Astrocyte (in vitro differentiated cells and primary cell): Measurements from ENCODE around the gene PP2D1.

Experiments used
- CTCF ChIP-seq: IDR thresholded peaks from 2 replicates; pipeline ENCODE4 v1.5.1; 2011; ENCODE audit warnings: low read depth, mild to moderate bottlenecking, inconsistent platforms, low read length, moderate library complexity; ENCODE audit not compliant: insufficient read depth
- EZH2 ChIP-seq: IDR thresholded peaks from 2 replicates; pipeline ENCODE4 v1.6.1; 2012; ENCODE audit warnings: mild to moderate bottlenecking, low read length, inconsistent platforms; ENCODE audit not compliant: insufficient read depth

GRCh38 chr3:20012164-20012563, at the start of gene PP2D1:
- TF ChIP-seq CTCF (no peak), EZH2 (no peak)
